Fibroblast of lung (primary cell): ENCODE results near the gene GNAI2.

ENCODE experiments used
- CTCF ChIP-seq, 2 donors: IDR thresholded peaks in 1 of 2; conservative IDR thresholded peaks in 1 of 2; 1 replicate in 1 of 2; 2 replicates in 1 of 2; pipeline ENCODE4 v1.5.1; 2011 to 2012; ENCODE audit warnings: low read length in 2 of 2, control low read depth in 1 of 2, inconsistent platforms in 1 of 2, low read depth in 1 of 2, mild to moderate bottlenecking in 1 of 2
- EZH2 ChIP-seq: IDR thresholded peaks from 2 replicates; pipeline ENCODE4 v1.5.1; 2012; ENCODE audit warnings: low read length, control low read depth, mild to moderate bottlenecking; ENCODE audit errors: missing control alignments

- TF ChIP-seq CTCF (conservative IDR thresholded peaks at IDR 0.05 in 1 of 2, IDR thresholded peaks at IDR 0.05 in 1 of 2; ENCODE audit: low read depth in 1 of 2, low read length in 2 of 2), result no peak
- peak; percentile 61 for TF ChIP-seq EZH2
Observed at GRCh38 chr3:50275141-50275995, 39.4 kb downstream of the GNAI2 start.
